ENCODE data around the gene ARHGAP10.

- no peak for TF ChIP-seq CTCF (conservative IDR thresholded peaks at IDR 0.05 in 1 of 2, IDR thresholded peaks at IDR 0.05 in 1 of 2; ENCODE audit: extremely low read depth in 1 of 2, insufficient read depth in 1 of 2, low read depth in 1 of 2, low read length in 2 of 2)
- TF ChIP-seq EZH2 (IDR thresholded peaks at IDR 0.05; ENCODE audit: borderline replicate concordance, low read length), result no peak
Measured at GRCh38 chr4:147732518-147733235, 789 bp downstream of the ARHGAP10 start.
